Mesenchymal stem cell (in vitro differentiated cells and primary cell): ENCODE data around the gene ALDH5A1.
A peak's percentile ranks its signal among the peaks of the same experiment; 100 is the strongest.

ENCODE experiments used
- DNase-seq: peaks from one replicate; pipeline ENCODE4 v3.0.0-alpha.2; 2013
- H2AFZ ChIP-seq: one replicate; pipeline ENCODE4 v1.6.1; 2013; ENCODE audit warnings: low read depth, mild to moderate bottlenecking, control low read depth, inconsistent platforms, low read length, moderate library complexity
- H2AK5ac ChIP-seq: 2 replicates; pipeline ENCODE4 v1.6.1; 2013; ENCODE audit warnings: low read length, moderate library complexity, mild to moderate bottlenecking, inconsistent platforms; ENCODE audit not compliant: severe bottlenecking
- H2BK120ac ChIP-seq: one replicate; pipeline ENCODE4 v1.6.1; 2013; ENCODE audit warnings: low read depth, mild to moderate bottlenecking, inconsistent platforms, low read length, moderate library complexity
- H2BK12ac ChIP-seq, 2 experiments: one replicate each; pipeline ENCODE4 v1.6.1; 2013; ENCODE audit warnings: inconsistent platforms in 2 of 2, low read length in 2 of 2, mild to moderate bottlenecking in 2 of 2, moderate library complexity in 2 of 2, control low read depth in 1 of 2
- H2BK15ac ChIP-seq: one replicate; pipeline ENCODE4 v1.6.1; 2013; ENCODE audit warnings: mild to moderate bottlenecking, low read depth, inconsistent platforms; ENCODE audit not compliant: poor library complexity, severe bottlenecking
- H2BK5ac ChIP-seq: 2 replicates; pipeline ENCODE4 v1.6.1; 2013; ENCODE audit warnings: low read depth, mild to moderate bottlenecking, low read length, control low read depth, inconsistent platforms; ENCODE audit not compliant: poor library complexity, severe bottlenecking
- H3K14ac ChIP-seq, 2 experiments: one replicate each; pipeline ENCODE4 v1.6.1; 2013; ENCODE audit warnings: inconsistent platforms in 2 of 2, low read length in 2 of 2, control low read depth in 1 of 2, mild to moderate bottlenecking in 1 of 2, moderate library complexity in 1 of 2
- H3K18ac ChIP-seq, 2 experiments: one replicate each; pipeline ENCODE4 v1.6.1; 2013; ENCODE audit warnings: inconsistent platforms in 2 of 2, low read length in 2 of 2, control low read depth in 1 of 2, low read depth in 1 of 2, mild to moderate bottlenecking in 1 of 2
- H3K23ac ChIP-seq, 2 experiments: one replicate each; pipeline ENCODE4 v1.6.1; 2013; ENCODE audit warnings: inconsistent platforms in 2 of 2, low read length in 2 of 2, mild to moderate bottlenecking in 2 of 2, moderate library complexity in 2 of 2, control low read depth in 1 of 2
- H3K27ac ChIP-seq: 2 replicates; pipeline ENCODE4 v1.5.1; 2013; ENCODE audit warnings: mild to moderate bottlenecking, moderate library complexity, low read length, control low read depth, inconsistent platforms; ENCODE audit not compliant: poor library complexity, severe bottlenecking
- H3K27me3 ChIP-seq, 2 experiments: 2 replicates each; pipeline versions ENCODE4 v1.6.1 to v1.7.0; 2013; ENCODE audit warnings: low read length in 2 of 2, mild to moderate bottlenecking in 2 of 2, moderate library complexity in 2 of 2, control low read depth in 1 of 2, inconsistent platforms in 1 of 2; ENCODE audit not compliant: control insufficient read depth in 1 of 2, insufficient read depth in 1 of 2
- H3K36me3 ChIP-seq, 2 experiments: 2 replicates each; pipeline versions ENCODE4 v1.6.1 to v1.7.0; 2013; ENCODE audit warnings: low read length in 2 of 2, control low read depth in 1 of 2, inconsistent platforms in 1 of 2, low read depth in 1 of 2, mild to moderate bottlenecking in 1 of 2; ENCODE audit not compliant: insufficient read depth in 2 of 2, control insufficient read depth in 1 of 2
- H3K4ac ChIP-seq, 2 experiments: one replicate each; pipeline ENCODE4 v1.6.1; 2013; ENCODE audit warnings: inconsistent platforms in 2 of 2, low read length in 2 of 2, mild to moderate bottlenecking in 2 of 2, moderate library complexity in 2 of 2, control low read depth in 1 of 2, low read depth in 1 of 2
- H3K4me1 ChIP-seq: 2 replicates; pipeline ENCODE4 v1.6.1; 2013; ENCODE audit warnings: low read depth, low read length, control low read depth; ENCODE audit not compliant: control insufficient read depth, insufficient read depth
- H3K4me2 ChIP-seq: 2 replicates; pipeline ENCODE4 v1.6.1; 2013; ENCODE audit warnings: low read length, mild to moderate bottlenecking, inconsistent platforms; ENCODE audit not compliant: poor library complexity, severe bottlenecking
- H3K4me3 ChIP-seq, 2 experiments: 2 replicates each; pipeline versions ENCODE4 v1.5.1 to v1.7.0; 2013; ENCODE audit warnings: low read length in 2 of 2, mild to moderate bottlenecking in 2 of 2, control low read depth in 1 of 2, low read depth in 1 of 2; ENCODE audit not compliant: insufficient read depth in 1 of 2
- H3K79me1 ChIP-seq: replicated peaks from 2 replicates; pipeline ENCODE4 v1.6.1; 2013; ENCODE audit warnings: mild to moderate bottlenecking, control low read depth, low read length, inconsistent platforms; ENCODE audit not compliant: poor library complexity, severe bottlenecking
- H3K9ac ChIP-seq: 2 replicates; pipeline ENCODE4 v1.7.0; 2013; ENCODE audit warnings: mild to moderate bottlenecking, low read length, moderate library complexity
- H3K9me3 ChIP-seq: 2 replicates; pipeline ENCODE4 v1.7.0; 2013; ENCODE audit warnings: mild to moderate bottlenecking, low read length; ENCODE audit not compliant: control insufficient read depth
- H4K8ac ChIP-seq: one replicate; pipeline ENCODE4 v1.6.1; 2013; ENCODE audit warnings: inconsistent platforms, mild to moderate bottlenecking, low read length, moderate library complexity
- H4K91ac ChIP-seq: one replicate; pipeline ENCODE4 v1.6.1; 2013; ENCODE audit warnings: mild to moderate bottlenecking, low read length, inconsistent platforms
- WGBS: methylation state at CpG from one replicate; pipeline ENCODE4 v1.1.7; 2013; ENCODE audit warnings: mixed read lengths; 5-methylcytosine and 5-hydroxymethylcytosine counted together

Gene ALDH5A1

GRCh38 chr6:24524329-24524728 lies 29.6 kb downstream of the ALDH5A1 start:
- H3K4ac ChIP-seq = no peak overlapping the region
- H2BK15ac ChIP-seq = no peak overlapping the region
- no peak overlapping the region for H3K4me2 ChIP-seq
- no peak overlapping the region for H2BK120ac ChIP-seq
- 61% methylated on average over 2 of the region's 3 CpGs for WGBS
- no peak overlapping the region for H4K91ac ChIP-seq
- peak overlapping the region in 1 of 2 experiments; percentile 18 for H3K4me3 ChIP-seq
- no peak overlapping the region for H3K18ac ChIP-seq
- no peak for DNase-seq
- peak overlapping the region in 1 of 2 experiments; percentile 68 for H3K14ac ChIP-seq
- no peak overlapping the region for H2BK5ac ChIP-seq
- no peak overlapping the region for H2AK5ac ChIP-seq
- H3K79me1 ChIP-seq = no peaks in the 10 kb centered on the region
- peaks cover 6% of the 10 kb centered on the region for H3K4me1 ChIP-seq
- H2AFZ ChIP-seq = no peak overlapping the region
- no peaks in the 10 kb centered on the region for H3K9me3 ChIP-seq
- H3K9ac ChIP-seq = no peak overlapping the region
- H2BK12ac ChIP-seq = no peak overlapping the region
- no peak overlapping the region for H4K8ac ChIP-seq
- no peaks in the 10 kb centered on the region for H3K36me3 ChIP-seq
- no peaks in the 10 kb centered on the region for H3K27me3 ChIP-seq
- no peak overlapping the region for H3K23ac ChIP-seq
- no peak overlapping the region for H3K27ac ChIP-seq

GRCh38 chr6:24524805-24525204 lies 30.0 kb downstream of the ALDH5A1 start:
- no peak overlapping the region for H3K4me3 ChIP-seq
- DNase-seq = peak; percentile 59
- H3K14ac ChIP-seq = no peak overlapping the region
- H2BK120ac ChIP-seq = no peak overlapping the region
- H3K4me1 ChIP-seq = peaks cover 6% of the 10 kb centered on the region
- no peak overlapping the region for H2BK12ac ChIP-seq
- no peaks in the 10 kb centered on the region for H3K27me3 ChIP-seq
- no peaks in the 10 kb centered on the region for H3K79me1 ChIP-seq
- no peak overlapping the region for H3K9ac ChIP-seq
- WGBS = 38% methylated on average over 5 of the region's 5 CpGs
- no peak overlapping the region for H3K23ac ChIP-seq
- H2BK15ac ChIP-seq = no peak overlapping the region
- no peak overlapping the region for H3K27ac ChIP-seq
- no peak overlapping the region for H4K8ac ChIP-seq
- no peak overlapping the region for H4K91ac ChIP-seq
- no peaks in the 10 kb centered on the region for H3K36me3 ChIP-seq
- H3K18ac ChIP-seq = no peak overlapping the region
- no peak overlapping the region for H3K4me2 ChIP-seq
- no peak overlapping the region for H3K4ac ChIP-seq
- H2AFZ ChIP-seq = no peak overlapping the region
- no peaks in the 10 kb centered on the region for H3K9me3 ChIP-seq
- H2AK5ac ChIP-seq = no peak overlapping the region
- no peak overlapping the region for H2BK5ac ChIP-seq

- Histone ChIP-seq H3K23ac (no peak overlapping the region), H3K14ac (no peak overlapping the region), H3K9ac (no peak overlapping the region), H3K18ac (no peak overlapping the region), H3K4ac (no peak overlapping the region), H3K27me3 (peaks cover 0 to 3% of the 10 kb centered on the region in 2 experiments), H2BK15ac (no peak overlapping the region), H3K36me3 (peaks cover 0 to 12% of the 10 kb centered on the region in 2 experiments), H4K91ac (no peak overlapping the region), H2BK120ac (no peak overlapping the region), H3K27ac (no peak overlapping the region), H4K8ac (no peak overlapping the region), H3K79me1 (no peaks in the 10 kb centered on the region), H2BK5ac (no peak overlapping the region), H3K4me3 (no peak overlapping the region), H3K4me1 (no peaks in the 10 kb centered on the region), H3K9me3 (no peaks in the 10 kb centered on the region), H3K4me2 (no peak overlapping the region), H2AFZ (no peak overlapping the region), H2AK5ac (no peak overlapping the region), H2BK12ac (no peak overlapping the region)
- no peak for DNase-seq
- WGBS = 95% methylated on average over 1 of the region's 1 CpG
These were observed 35.2 kb downstream of the ALDH5A1 start for GRCh38 chr6:24529985-24530384.

GRCh38 chr6:24534329-24534728 lies 39.6 kb downstream of the ALDH5A1 start:
- no peak overlapping the region for H3K23ac ChIP-seq
- no peak overlapping the region for H4K8ac ChIP-seq
- no peak overlapping the region for H2BK12ac ChIP-seq
- H2BK120ac ChIP-seq = no peak overlapping the region
- WGBS = 85% methylated on average over 5 of the region's 5 CpGs
- H3K79me1 ChIP-seq = no peaks in the 10 kb centered on the region
- H2AK5ac ChIP-seq = no peak overlapping the region
- no peak overlapping the region for H4K91ac ChIP-seq
- no peak overlapping the region for H3K27ac ChIP-seq
- H3K9me3 ChIP-seq = no peaks in the 10 kb centered on the region
- no peak overlapping the region for H3K4me2 ChIP-seq
- peaks cover 0 to 12% of the 10 kb centered on the region in 2 experiments for H3K36me3 ChIP-seq
- no peak overlapping the region for H3K18ac ChIP-seq
- no peak overlapping the region for H3K4ac ChIP-seq
- H2BK5ac ChIP-seq = no peak overlapping the region
- DNase-seq = no peak
- no peak overlapping the region for H3K4me3 ChIP-seq
- H3K4me1 ChIP-seq = no peaks in the 10 kb centered on the region
- H3K27me3 ChIP-seq = peaks cover 0 to 3% of the 10 kb centered on the region in 2 experiments
- no peak overlapping the region for H2BK15ac ChIP-seq
- no peak overlapping the region for H3K14ac ChIP-seq
- H2AFZ ChIP-seq = no peak overlapping the region
- H3K9ac ChIP-seq = no peak overlapping the region
